ENCODE measurements around the gene CPNE1.

CPNE1 gene

GRCh38 chr20:35669681-35670080 is 5.0 kb upstream of the CPNE1 start:
- no peaks in the 10 kb centered on the region for H3K9me3 ChIP-seq (ENCODE audit: control insufficient read depth, low read length)
- peaks cover 50% of the 10 kb centered on the region for H3K36me3 ChIP-seq (ENCODE audit: control insufficient read depth, insufficient read depth, low read length)
- H3K4me1 ChIP-seq (ENCODE audit: control insufficient read depth, insufficient read depth, low read length, poor library complexity, severe bottlenecking): peaks cover under 1% of the 10 kb centered on the region
- H3K27ac ChIP-seq (ENCODE audit: insufficient read depth, low read length, poor library complexity, severe bottlenecking): no peak overlapping the region
- H3K27me3 ChIP-seq (replicated peaks; ENCODE audit: control insufficient read depth, insufficient read depth, low read length, poor library complexity, severe bottlenecking): no peaks in the 10 kb centered on the region
- no peak overlapping the region for H3K4me3 ChIP-seq (ENCODE audit: insufficient read depth, low read depth, low read length, poor library complexity, severe bottlenecking)
- DNase-seq: no peak

GRCh38 chr20:35669221-35669620 is 4.5 kb upstream of the CPNE1 start:
- no peak for DNase-seq
- Histone ChIP-seq H3K36me3 (ENCODE audit: control insufficient read depth, insufficient read depth, low read length) (peaks cover 46% of the 10 kb centered on the region), H3K4me3 (ENCODE audit: insufficient read depth, low read depth, low read length, poor library complexity, severe bottlenecking) (no peak overlapping the region)

GRCh38 chr20:35665949-35666288 is 1.2 kb upstream of the CPNE1 start:
- Histone ChIP-seq H3K9me3 (ENCODE audit: control insufficient read depth, low read length) (no peaks in the 10 kb centered on the region), H3K4me1 (ENCODE audit: control insufficient read depth, insufficient read depth, low read length, poor library complexity, severe bottlenecking) (peaks cover 23% of the 10 kb centered on the region), H3K27ac (ENCODE audit: insufficient read depth, low read length, poor library complexity, severe bottlenecking) (no peak overlapping the region), H3K36me3 (ENCODE audit: control insufficient read depth, insufficient read depth, low read length) (peaks cover 22% of the 10 kb centered on the region), H3K27me3 (replicated peaks; ENCODE audit: control insufficient read depth, insufficient read depth, low read length, poor library complexity, severe bottlenecking) (no peaks in the 10 kb centered on the region), H3K4me3 (ENCODE audit: insufficient read depth, low read depth, low read length, poor library complexity, severe bottlenecking) (no peak overlapping the region)
- DNase-seq: no peak

More at GRCh38 chr20:35669221-35669620, 4.5 kb upstream of the CPNE1 start:
- no peaks in the 10 kb centered on the region for H3K27me3 ChIP-seq (replicated peaks; ENCODE audit: control insufficient read depth, insufficient read depth, low read length, poor library complexity, severe bottlenecking)
- no peaks in the 10 kb centered on the region for H3K9me3 ChIP-seq (ENCODE audit: control insufficient read depth, low read length)
- H3K27ac ChIP-seq (ENCODE audit: insufficient read depth, low read length, poor library complexity, severe bottlenecking): no peak overlapping the region
- peaks cover 4% of the 10 kb centered on the region for H3K4me1 ChIP-seq (ENCODE audit: control insufficient read depth, insufficient read depth, low read length, poor library complexity, severe bottlenecking)

DNA sequence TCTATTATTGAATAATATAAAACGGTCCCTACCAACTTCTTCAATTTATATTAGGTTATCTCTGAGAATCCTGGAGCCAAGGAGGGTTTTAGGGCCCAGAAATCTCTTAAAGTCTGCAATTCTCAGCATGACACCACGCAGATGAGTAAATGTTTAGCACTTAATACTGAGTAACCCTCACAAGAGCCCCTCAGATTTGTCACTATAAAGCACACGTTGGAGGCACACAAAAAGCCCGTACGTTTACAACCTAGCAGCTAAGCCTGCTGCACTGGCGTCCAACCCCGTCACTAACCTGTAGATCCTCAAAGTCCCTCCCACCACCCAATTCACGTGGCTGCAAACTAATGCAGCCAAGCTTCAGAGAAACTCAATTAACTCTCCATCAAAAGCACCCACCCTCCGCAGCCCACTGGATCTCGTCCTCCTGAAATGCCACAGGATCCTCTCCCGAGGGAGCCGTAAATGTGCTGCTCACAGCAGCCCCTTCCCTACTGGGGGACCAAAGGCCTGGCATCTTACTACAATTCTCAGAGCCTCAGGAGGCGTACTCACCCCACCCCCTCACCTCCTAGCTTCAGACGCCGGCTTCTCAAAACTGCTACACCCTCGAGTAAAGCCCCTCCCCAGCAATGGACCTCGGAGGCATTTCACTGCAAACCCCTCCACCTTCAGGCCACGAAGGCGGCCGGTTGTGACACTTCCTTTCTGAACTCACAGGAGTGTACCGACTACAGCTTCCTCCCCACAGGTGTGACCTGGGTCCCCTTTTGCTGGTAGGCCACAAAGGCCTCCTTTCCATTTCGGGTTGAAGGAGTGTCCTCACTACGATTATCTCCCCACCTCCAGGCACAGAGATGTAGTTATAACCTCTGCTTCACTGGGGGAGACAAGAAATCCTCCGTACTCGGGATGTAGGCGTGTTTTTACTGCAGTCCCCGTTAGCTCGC is 909 bp downstream of the CPNE1 start:
- no peaks in the 10 kb centered on the region for H3K9me3 ChIP-seq (ENCODE audit: control insufficient read depth, low read length)
- peak overlapping the region; percentile 65 for H3K4me3 ChIP-seq (ENCODE audit: insufficient read depth, low read depth, low read length, poor library complexity, severe bottlenecking)
- H3K27me3 ChIP-seq (replicated peaks; ENCODE audit: control insufficient read depth, insufficient read depth, low read length, poor library complexity, severe bottlenecking): no peaks in the 10 kb centered on the region
- peak; percentile 49 to 56 (median 55) for DNase-seq
- peak overlapping the region; percentile 97 for H3K27ac ChIP-seq (ENCODE audit: insufficient read depth, low read length, poor library complexity, severe bottlenecking)
- peaks cover 3% of the 10 kb centered on the region for H3K36me3 ChIP-seq (ENCODE audit: control insufficient read depth, insufficient read depth, low read length)
- H3K4me1 ChIP-seq (ENCODE audit: control insufficient read depth, insufficient read depth, low read length, poor library complexity, severe bottlenecking): peaks cover 35% of the 10 kb centered on the region

- Histone ChIP-seq H3K4me1 (ENCODE audit: control insufficient read depth, insufficient read depth, low read length, poor library complexity, severe bottlenecking) (peaks cover 44% of the 10 kb centered on the region), H3K27ac (ENCODE audit: insufficient read depth, low read length, poor library complexity, severe bottlenecking) (peak overlapping the region; percentile 97)
These were observed 2.1 kb downstream of the CPNE1 start for GRCh38 chr20:35662551-35662950.

DNA sequence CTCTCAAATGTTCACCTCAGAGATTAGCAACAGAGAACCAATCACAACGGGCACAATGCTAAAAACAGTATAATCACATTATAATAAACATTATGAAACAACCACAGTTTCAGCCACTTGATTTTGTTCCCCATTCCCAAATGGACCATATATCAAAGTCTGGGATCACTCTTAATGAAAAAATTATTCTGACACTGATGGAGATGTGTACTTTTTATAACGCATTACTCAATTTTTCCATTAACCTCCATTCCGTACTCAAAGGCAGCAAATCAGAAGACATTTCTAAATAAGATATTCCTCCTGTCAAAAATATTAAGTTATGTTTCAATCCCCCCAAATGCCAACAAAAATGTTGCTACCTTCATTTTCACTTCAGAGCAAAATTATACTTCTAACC is 2.8 kb downstream of the CPNE1 start:
- peaks cover 49% of the 10 kb centered on the region for H3K4me1 ChIP-seq (ENCODE audit: control insufficient read depth, insufficient read depth, low read length, poor library complexity, severe bottlenecking)
- peak overlapping the region; percentile 8 for H3K4me3 ChIP-seq (ENCODE audit: insufficient read depth, low read depth, low read length, poor library complexity, severe bottlenecking)
- DNase-seq: no peak
- no peaks in the 10 kb centered on the region for H3K9me3 ChIP-seq (ENCODE audit: control insufficient read depth, low read length)
- peak overlapping the region; percentile 97 for H3K27ac ChIP-seq (ENCODE audit: insufficient read depth, low read length, poor library complexity, severe bottlenecking)
- no peaks in the 10 kb centered on the region for H3K36me3 ChIP-seq (ENCODE audit: control insufficient read depth, insufficient read depth, low read length)
- no peaks in the 10 kb centered on the region for H3K27me3 ChIP-seq (replicated peaks; ENCODE audit: control insufficient read depth, insufficient read depth, low read length, poor library complexity, severe bottlenecking)

More at GRCh38 chr20:35662551-35662950, 2.1 kb downstream of the CPNE1 start:
- DNase-seq: no peak
- Histone ChIP-seq H3K9me3 (ENCODE audit: control insufficient read depth, low read length) (no peaks in the 10 kb centered on the region), H3K4me3 (ENCODE audit: insufficient read depth, low read depth, low read length, poor library complexity, severe bottlenecking) (peak overlapping the region; percentile 8), H3K27me3 (replicated peaks; ENCODE audit: control insufficient read depth, insufficient read depth, low read length, poor library complexity, severe bottlenecking) (no peaks in the 10 kb centered on the region), H3K36me3 (ENCODE audit: control insufficient read depth, insufficient read depth, low read length) (no peaks in the 10 kb centered on the region)

DNA sequence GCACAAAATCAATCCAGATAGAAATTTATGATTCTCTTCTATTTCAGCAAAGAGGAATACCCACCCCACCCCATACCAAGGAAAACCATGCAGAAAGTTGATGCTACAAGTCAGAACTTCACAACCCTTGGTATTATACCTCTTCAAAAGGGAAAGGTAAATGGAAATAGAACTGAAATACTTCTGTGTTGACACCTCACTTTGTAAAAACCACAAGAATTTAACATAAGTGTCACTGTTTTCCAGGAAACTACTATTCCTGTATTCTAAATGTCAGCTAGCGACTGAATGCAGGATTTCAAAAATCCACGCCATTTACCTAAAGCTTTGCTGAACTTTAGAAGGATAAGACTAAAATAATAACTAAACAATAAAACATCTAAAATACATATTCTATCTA is 3.6 kb downstream of the CPNE1 start:
- Histone ChIP-seq H3K27me3 (replicated peaks; ENCODE audit: control insufficient read depth, insufficient read depth, low read length, poor library complexity, severe bottlenecking) (no peaks in the 10 kb centered on the region), H3K4me1 (ENCODE audit: control insufficient read depth, insufficient read depth, low read length, poor library complexity, severe bottlenecking) (peaks cover 49% of the 10 kb centered on the region), H3K4me3 (ENCODE audit: insufficient read depth, low read depth, low read length, poor library complexity, severe bottlenecking) (no peak overlapping the region), H3K9me3 (ENCODE audit: control insufficient read depth, low read length) (no peaks in the 10 kb centered on the region), H3K27ac (ENCODE audit: insufficient read depth, low read length, poor library complexity, severe bottlenecking) (peak overlapping the region; percentile 97), H3K36me3 (ENCODE audit: control insufficient read depth, insufficient read depth, low read length) (no peaks in the 10 kb centered on the region)
- DNase-seq: no peak

DNA sequence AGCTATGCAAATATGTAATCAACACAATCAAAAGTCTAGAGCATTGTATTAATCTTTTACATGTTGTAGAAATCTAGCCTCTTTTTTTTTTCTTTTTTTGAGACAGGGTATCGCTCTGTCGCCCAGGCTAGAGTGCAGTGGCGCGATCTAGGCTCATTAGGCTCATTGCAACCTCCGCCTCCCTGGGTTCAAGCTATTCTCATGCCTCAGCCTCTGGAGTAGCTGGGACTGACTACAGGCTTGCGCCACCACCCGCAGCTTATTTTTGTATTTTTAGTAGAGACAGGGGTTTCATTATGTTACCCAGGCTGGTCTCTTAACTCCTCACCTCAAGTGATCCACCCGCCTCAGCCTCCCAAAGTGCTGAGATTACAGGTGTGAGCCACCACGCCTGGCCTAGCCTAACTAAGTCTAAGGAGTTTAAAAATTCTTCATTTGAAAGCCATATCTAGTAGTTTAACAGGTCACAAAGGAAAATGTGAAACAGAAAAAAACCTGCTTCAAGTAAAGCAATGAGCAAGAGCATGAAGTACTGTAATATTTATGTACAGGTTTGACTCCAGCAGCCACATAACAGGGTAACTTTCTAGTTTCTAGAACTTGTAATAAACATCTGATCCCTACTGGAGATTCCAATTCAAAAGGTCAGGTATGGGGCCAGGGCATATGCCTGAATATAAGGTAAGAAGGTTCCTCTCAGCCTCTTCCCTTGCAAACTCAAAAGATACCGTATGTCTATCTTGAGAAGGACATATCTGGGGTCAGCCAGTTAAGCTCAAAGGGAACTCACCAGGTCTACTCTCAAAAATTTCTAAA is 4.4 kb downstream of the CPNE1 start:
- peak overlapping the region; percentile 97 for H3K27ac ChIP-seq (ENCODE audit: insufficient read depth, low read length, poor library complexity, severe bottlenecking)
- H3K27me3 ChIP-seq (replicated peaks; ENCODE audit: control insufficient read depth, insufficient read depth, low read length, poor library complexity, severe bottlenecking): no peaks in the 10 kb centered on the region
- DNase-seq: no peak
- H3K9me3 ChIP-seq (ENCODE audit: control insufficient read depth, low read length): no peaks in the 10 kb centered on the region
- peaks cover under 1% of the 10 kb centered on the region for H3K36me3 ChIP-seq (ENCODE audit: control insufficient read depth, insufficient read depth, low read length)
- H3K4me3 ChIP-seq (ENCODE audit: insufficient read depth, low read depth, low read length, poor library complexity, severe bottlenecking): no peak overlapping the region
- peaks cover 49% of the 10 kb centered on the region for H3K4me1 ChIP-seq (ENCODE audit: control insufficient read depth, insufficient read depth, low read length, poor library complexity, severe bottlenecking)

GRCh38 chr20:35657271-35657670 is 7.4 kb downstream of the CPNE1 start:
- H3K4me1 ChIP-seq (ENCODE audit: control insufficient read depth, insufficient read depth, low read length, poor library complexity, severe bottlenecking): peaks cover 27% of the 10 kb centered on the region
- peaks cover 29% of the 10 kb centered on the region for H3K36me3 ChIP-seq (ENCODE audit: control insufficient read depth, insufficient read depth, low read length)
- no peak overlapping the region for H3K27ac ChIP-seq (ENCODE audit: insufficient read depth, low read length, poor library complexity, severe bottlenecking)
- no peaks in the 10 kb centered on the region for H3K9me3 ChIP-seq (ENCODE audit: control insufficient read depth, low read length)
- H3K27me3 ChIP-seq (replicated peaks; ENCODE audit: control insufficient read depth, insufficient read depth, low read length, poor library complexity, severe bottlenecking): no peaks in the 10 kb centered on the region
- no peak overlapping the region for H3K4me3 ChIP-seq (ENCODE audit: insufficient read depth, low read depth, low read length, poor library complexity, severe bottlenecking)
- no peak for DNase-seq

GRCh38 chr20:35654415-35654814 is 10.3 kb downstream of the CPNE1 start:
- no peak for DNase-seq
- H3K27me3 ChIP-seq (replicated peaks; ENCODE audit: control insufficient read depth, insufficient read depth, low read length, poor library complexity, severe bottlenecking): no peaks in the 10 kb centered on the region
- H3K27ac ChIP-seq (ENCODE audit: insufficient read depth, low read length, poor library complexity, severe bottlenecking): no peak overlapping the region
- H3K36me3 ChIP-seq (ENCODE audit: control insufficient read depth, insufficient read depth, low read length): peaks cover 33% of the 10 kb centered on the region
- no peak overlapping the region for H3K4me3 ChIP-seq (ENCODE audit: insufficient read depth, low read depth, low read length, poor library complexity, severe bottlenecking)
- no peaks in the 10 kb centered on the region for H3K9me3 ChIP-seq (ENCODE audit: control insufficient read depth, low read length)
- H3K4me1 ChIP-seq (ENCODE audit: control insufficient read depth, insufficient read depth, low read length, poor library complexity, severe bottlenecking): peaks cover 19% of the 10 kb centered on the region
